ENCODE results near the gene UIMC1. TPM values are rescaled to one million over a fixed set of nuclear protein-coding genes. Genes with fewer than 3 reads are reported as not detected.
"Not testable (repeated sequence)": the region's sequence is repeated elsewhere in the genome, so short reads cannot be mapped to it uniquely, and the experiment has no call there.

The UIMC1 gene
- total RNA-seq, 1 donor, result 73.8 TPM

DNA sequence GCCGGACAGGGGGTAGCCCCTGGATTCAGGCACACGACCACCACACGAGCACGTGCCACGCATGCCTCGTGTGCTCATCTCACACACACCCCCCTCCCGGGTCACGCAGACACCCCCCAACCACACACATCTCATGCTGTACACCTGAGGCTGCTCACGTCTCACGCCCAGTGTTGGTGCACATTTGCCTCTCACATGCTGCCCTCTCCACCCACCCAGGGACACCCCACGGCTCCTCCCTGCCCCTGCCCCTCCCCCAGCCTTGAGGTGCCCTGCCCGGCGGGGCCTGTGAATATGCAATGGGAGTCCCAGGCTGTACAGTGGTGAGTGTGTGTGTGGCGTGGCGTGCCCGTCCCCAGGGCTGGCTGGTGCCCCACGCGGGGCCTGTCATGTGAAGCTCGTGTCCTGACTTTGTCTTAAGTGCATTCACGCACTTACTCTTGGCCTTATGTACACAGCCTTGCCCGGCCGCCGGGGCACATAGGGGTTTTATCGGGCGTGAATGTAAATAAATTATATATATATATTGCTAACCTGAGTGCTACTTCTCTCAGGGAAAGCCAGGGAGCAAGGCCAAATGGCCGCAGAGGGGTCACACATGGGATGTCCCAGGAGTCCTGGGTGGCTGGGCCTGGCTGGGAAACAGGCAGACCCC lies 126.1 kb downstream of the UIMC1 start:
- H3K27me3 ChIP-seq (ENCODE audit: insufficient read depth, low read length), result no peaks in the 10 kb centered on the region
- no peak overlapping the region for H3K4me3 ChIP-seq (ENCODE audit: low read length)
- no peaks in the 10 kb centered on the region for H3K9me3 ChIP-seq (ENCODE audit: low read depth, low read length)
- H3K4me1 ChIP-seq (ENCODE audit: insufficient read depth, low read length), result no peaks in the 10 kb centered on the region

GRCh38 chr5:176879663-176880361 lies 126.8 kb downstream of the UIMC1 start:
- H3K27me3 ChIP-seq (ENCODE audit: insufficient read depth, low read length), result no peaks in the 10 kb centered on the region
- H3K9me3 ChIP-seq (ENCODE audit: low read depth, low read length), result no peaks in the 10 kb centered on the region
- no peak overlapping the region for H3K4me3 ChIP-seq (ENCODE audit: low read length)
- no peaks in the 10 kb centered on the region for H3K4me1 ChIP-seq (ENCODE audit: insufficient read depth, low read length)

DNA sequence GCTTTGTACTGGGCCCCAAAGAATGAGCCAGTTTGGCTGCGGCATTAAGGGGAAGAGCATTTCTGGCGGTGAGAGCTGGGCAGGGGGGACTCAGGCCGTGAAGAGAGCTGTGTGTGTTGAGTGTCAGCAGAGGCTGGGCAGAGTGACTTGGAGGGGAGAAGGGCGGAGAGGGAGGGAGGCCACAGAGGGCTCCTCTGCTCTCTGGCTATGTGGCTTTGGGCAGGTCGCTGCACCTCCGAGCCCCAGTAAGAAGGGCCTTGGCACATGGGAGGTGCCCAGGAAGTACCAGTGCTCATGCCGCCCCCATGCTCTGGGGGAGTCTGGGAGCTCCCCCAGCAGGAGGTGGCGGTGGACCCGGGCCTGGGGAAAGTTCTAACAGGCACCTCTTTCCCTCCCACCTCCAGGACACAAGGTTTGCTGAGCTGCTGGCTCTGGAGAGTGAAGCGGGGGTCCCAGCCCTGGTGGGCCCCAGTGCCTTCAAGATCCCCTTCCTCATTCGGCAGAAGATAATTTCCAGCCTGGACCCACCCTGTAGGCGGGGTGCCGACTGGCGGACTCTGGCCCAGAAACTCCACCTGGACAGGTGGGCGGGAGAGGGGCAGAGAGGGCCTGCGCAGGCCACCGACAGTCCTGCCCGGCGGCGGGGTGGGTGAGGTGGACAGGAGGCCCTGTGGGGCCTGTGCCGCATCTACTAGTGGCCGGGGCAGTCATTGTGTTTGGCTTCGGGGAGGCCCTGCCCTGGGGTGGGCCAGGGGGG lies 127.5 kb downstream of the UIMC1 start:
- Histone ChIP-seq H3K27me3 (ENCODE audit: insufficient read depth, low read length) (no peaks in the 10 kb centered on the region), H3K4me1 (ENCODE audit: insufficient read depth, low read length) (no peaks in the 10 kb centered on the region), H3K9me3 (ENCODE audit: low read depth, low read length) (no peaks in the 10 kb centered on the region), H3K4me3 (ENCODE audit: low read length) (no peak overlapping the region)

DNA sequence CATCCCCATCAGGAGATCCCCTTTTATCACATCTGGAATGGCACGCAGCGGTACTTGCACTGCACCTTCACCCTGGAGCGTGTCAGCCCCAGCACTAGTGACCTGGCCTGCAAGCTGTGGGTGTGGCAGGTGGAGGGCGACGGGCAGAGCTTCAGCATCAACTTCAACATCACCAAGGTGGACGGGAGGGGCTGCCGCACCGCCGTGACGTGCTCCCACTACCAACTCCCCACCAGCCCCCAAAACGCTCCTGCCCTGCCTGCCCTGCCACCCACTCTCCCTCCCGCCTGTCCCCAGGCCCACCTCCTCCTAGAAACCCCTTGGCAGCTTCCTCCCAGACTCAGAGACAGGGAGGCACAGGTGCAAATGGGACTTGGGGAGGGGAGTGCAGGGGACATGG lies 128.1 kb downstream of the UIMC1 start:
- H3K4me3 ChIP-seq (ENCODE audit: low read length), result no peak overlapping the region
- no peaks in the 10 kb centered on the region for H3K9me3 ChIP-seq (ENCODE audit: low read depth, low read length)
- no peaks in the 10 kb centered on the region for H3K4me1 ChIP-seq (ENCODE audit: insufficient read depth, low read length)
- no peaks in the 10 kb centered on the region for H3K27me3 ChIP-seq (ENCODE audit: insufficient read depth, low read length)

DNA sequence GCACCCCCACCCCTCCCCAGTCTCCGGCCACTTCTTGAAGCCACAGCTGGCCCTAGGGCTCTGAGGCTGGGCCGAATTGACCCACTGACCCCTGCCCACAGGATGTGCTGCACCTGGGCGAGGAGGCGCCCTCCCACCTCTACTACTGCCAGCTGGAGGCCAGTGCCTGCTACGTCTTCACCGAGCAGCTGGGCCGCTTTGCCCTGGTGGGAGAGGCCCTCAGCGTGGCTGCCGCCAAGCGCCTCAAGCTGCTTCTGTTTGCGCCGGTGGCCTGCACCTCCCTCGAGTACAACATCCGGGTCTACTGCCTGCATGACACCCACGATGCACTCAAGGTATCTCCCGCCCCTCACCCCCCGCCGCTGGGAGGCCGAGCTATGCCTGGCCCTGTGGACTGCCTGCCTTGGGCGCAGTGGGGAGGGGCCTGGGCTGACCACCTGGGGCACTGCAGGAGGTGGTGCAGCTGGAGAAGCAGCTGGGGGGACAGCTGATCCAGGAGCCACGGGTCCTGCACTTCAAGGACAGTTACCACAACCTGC lies 128.7 kb downstream of the UIMC1 start:
- no peaks in the 10 kb centered on the region for H3K9me3 ChIP-seq (ENCODE audit: low read depth, low read length)
- no peaks in the 10 kb centered on the region for H3K4me1 ChIP-seq (ENCODE audit: insufficient read depth, low read length)
- H3K27me3 ChIP-seq (ENCODE audit: insufficient read depth, low read length), result no peaks in the 10 kb centered on the region
- no peak overlapping the region for H3K4me3 ChIP-seq (ENCODE audit: low read length)

DNA sequence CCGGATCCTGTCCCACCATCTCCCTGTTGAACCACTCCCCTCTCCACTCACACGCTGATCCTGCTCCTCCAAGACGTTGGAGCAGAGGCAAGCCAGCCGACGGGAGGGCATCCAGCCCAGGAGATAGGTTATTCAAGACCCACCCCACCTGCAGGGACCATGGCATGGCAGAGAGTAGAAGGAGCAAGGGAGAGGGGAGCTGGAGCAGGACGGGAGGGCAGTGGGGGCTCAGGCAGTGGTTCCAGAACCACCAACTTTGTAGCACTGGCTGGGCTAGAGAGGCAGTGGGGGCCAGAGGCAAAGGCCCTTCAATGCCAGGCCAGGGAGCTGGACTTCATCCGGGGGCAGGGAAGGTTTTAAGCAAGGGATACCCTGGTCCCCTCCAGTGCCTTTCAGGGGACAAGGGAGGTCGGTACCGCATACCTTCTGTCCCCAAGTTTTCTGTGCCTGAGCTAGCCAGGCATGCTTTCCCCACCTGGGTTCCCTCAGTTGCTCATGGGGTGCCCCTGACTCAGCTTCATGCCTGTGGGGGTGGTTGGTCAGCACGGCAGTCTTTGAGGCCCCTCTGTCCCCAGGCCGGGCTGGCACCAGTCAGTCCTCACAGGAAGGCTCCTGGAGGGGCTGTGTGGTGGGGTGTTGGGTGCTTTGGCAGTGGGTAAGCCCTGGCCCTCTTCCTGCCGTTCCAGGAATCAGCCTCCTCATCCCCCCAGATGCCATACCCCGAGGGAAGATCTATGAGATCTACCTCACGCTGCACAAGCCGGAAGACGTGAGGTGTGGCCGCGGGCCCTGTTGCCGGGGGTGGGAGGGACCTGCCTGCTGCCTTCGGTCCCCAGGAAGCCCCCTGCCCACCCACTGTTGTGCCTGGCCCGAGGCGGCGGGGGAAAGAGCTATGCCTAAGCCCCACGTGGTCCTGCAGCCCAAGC lies 129.8 kb downstream of the UIMC1 start:
- no peaks in the 10 kb centered on the region for H3K9me3 ChIP-seq (ENCODE audit: low read depth, low read length)
- no peaks in the 10 kb centered on the region for H3K27me3 ChIP-seq (ENCODE audit: insufficient read depth, low read length)
- no peak overlapping the region for H3K4me3 ChIP-seq (ENCODE audit: low read length)
- H3K4me1 ChIP-seq (ENCODE audit: insufficient read depth, low read length), result no peaks in the 10 kb centered on the region

DNA sequence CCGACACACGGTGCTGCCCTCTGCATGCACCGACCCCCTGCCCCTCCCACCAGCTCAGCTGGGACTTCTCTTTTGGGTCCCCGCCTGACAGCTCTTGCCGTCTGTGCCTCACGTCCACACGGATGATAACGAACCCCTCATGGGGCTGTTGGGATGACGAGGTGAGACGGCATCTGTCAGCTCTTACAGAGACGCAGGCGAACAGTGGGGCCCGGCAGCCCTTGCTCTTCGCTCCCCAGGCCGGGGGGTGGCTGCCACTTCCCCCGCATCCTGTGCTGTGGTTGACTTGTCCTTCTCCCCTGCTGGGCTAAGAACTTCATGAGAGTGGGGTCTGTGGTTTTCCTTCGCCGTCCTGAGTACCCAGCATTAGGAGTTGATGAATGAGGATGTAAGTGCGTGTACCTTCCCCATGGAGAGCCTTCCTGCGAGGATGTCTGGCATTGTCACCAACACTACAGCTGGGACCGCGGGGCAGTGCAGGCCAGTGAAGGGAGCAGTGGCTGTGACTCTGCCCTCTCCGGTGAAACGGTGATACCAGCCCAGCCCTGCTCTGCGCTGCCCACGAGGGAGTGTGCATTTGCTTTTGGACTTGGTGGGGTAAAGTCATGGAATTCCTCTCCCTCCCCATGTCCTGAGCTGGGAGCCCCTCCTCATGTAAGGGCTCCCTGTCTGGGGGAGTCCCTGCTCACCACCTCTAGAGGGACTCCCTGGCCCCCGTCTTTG lies 130.6 kb downstream of the UIMC1 start:
- no peaks in the 10 kb centered on the region for H3K4me1 ChIP-seq (ENCODE audit: insufficient read depth, low read length)
- H3K9me3 ChIP-seq (ENCODE audit: low read depth, low read length), result no peaks in the 10 kb centered on the region
- no peaks in the 10 kb centered on the region for H3K27me3 ChIP-seq (ENCODE audit: insufficient read depth, low read length)
- no peak overlapping the region for H3K4me3 ChIP-seq (ENCODE audit: low read length)

DNA sequence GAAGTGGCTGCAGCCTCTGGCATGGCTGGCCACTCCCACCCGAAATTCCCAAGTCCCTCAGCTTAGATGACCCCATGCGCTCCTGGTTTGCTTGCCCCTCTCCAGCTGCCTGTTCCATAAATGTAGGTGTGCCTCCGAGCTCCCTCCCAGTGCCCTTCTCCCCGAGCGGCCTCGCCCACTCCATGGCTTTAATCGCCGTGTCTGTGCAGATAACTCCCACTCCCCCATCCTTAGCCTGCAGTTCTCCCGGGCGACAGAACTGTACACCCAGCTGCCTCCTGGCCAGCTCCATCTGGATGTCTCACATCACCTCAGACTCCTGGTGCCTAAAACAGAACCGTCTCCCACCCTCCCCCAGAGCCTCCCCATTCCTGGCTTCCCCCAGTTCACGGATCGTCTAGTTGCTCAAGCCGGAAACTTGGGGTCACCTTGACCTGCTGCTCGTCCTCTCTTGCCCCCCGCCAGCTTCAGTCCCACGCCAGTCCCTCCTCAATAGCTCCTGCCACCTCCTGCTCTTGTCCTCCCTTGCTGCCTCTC lies 131.5 kb downstream of the UIMC1 start:
- Histone ChIP-seq H3K4me3 (ENCODE audit: low read length) (no peak overlapping the region), H3K4me1 (ENCODE audit: insufficient read depth, low read length) (no peaks in the 10 kb centered on the region), H3K9me3 (ENCODE audit: low read depth, low read length) (no peaks in the 10 kb centered on the region), H3K27me3 (ENCODE audit: insufficient read depth, low read length) (no peaks in the 10 kb centered on the region)

- Histone ChIP-seq H3K4me1 (ENCODE audit: insufficient read depth, low read length) (no peaks in the 10 kb centered on the region), H3K9me3 (ENCODE audit: low read depth, low read length) (no peaks in the 10 kb centered on the region), H3K27me3 (ENCODE audit: insufficient read depth, low read length) (no peaks in the 10 kb centered on the region), H3K4me3 (ENCODE audit: low read length) (no peak overlapping the region)
These were observed 132.3 kb downstream of the UIMC1 start for GRCh38 chr5:176874198-176874780.

DNA sequence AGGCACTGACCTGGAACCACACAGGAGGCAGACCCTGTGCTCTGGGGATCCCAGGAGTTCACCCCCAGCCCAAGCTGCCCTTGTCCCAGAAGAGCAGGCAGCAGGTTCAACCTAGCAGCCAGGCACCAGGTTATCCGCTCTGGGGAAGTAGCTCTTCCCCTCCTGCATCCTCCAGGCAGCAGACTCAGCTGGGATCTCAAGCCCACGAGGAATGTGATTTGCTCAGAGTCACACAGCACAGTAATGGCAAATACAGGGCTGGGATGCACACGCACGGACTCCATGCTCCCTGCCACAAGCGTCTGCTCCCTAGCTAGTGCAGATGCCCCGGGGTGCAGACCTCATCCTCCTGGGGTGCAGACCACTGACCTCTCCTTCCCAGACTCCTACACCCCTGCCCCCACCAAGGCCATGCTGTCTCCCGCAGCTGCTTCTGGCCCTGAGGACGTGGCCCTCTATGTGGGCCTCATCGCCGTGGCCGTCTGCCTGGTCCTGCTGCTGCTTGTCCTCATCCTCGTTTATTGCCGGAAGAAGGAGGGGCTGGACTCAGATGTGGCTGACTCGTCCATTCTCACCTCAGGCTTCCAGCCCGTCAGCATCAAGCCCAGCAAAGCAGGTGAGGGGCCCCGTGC lies 132.9 kb downstream of the UIMC1 start:
- H3K4me3 ChIP-seq (ENCODE audit: low read length), result no peak overlapping the region
- H3K4me1 ChIP-seq (ENCODE audit: insufficient read depth, low read length), result no peaks in the 10 kb centered on the region
- no peaks in the 10 kb centered on the region for H3K9me3 ChIP-seq (ENCODE audit: low read depth, low read length)
- no peaks in the 10 kb centered on the region for H3K27me3 ChIP-seq (ENCODE audit: insufficient read depth, low read length)

GRCh38 chr5:176873011-176873410 lies 133.6 kb downstream of the UIMC1 start:
- H3K9me3 ChIP-seq (ENCODE audit: low read depth, low read length); H3K4me3 ChIP-seq (ENCODE audit: low read length); H3K27me3 ChIP-seq (ENCODE audit: insufficient read depth, low read length); H3K4me1 ChIP-seq (ENCODE audit: insufficient read depth, low read length): not testable (repeated sequence)

DNA sequence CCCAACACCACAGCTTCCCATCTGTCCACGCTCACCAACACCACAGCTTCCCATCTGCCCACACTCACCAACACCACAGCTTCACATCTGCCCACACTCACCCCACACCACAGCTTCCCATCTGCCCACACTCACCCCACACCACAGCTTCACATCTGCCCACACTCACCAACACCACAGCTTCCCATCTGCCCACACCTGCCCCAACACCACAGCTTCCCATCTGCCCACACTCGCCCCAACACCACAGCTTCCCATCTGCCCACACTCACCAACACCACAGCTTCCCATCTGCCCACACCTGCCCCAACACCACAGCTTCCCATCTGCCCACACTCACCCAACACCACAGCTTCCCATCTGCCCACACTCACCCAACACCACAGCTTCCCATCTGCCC lies 134.0 kb downstream of the UIMC1 start:
- not testable (repeated sequence) for H3K9me3 ChIP-seq (ENCODE audit: low read depth, low read length); H3K27me3 ChIP-seq (ENCODE audit: insufficient read depth, low read length); H3K4me3 ChIP-seq (ENCODE audit: low read length); H3K4me1 ChIP-seq (ENCODE audit: insufficient read depth, low read length)

- H3K4me1 ChIP-seq (ENCODE audit: insufficient read depth, low read length); H3K4me3 ChIP-seq (ENCODE audit: low read length); H3K9me3 ChIP-seq (ENCODE audit: low read depth, low read length): not testable (repeated sequence)
- H3K27me3 ChIP-seq (ENCODE audit: insufficient read depth, low read length), result peaks cover 16% of the 10 kb centered on the region
These were observed 135.9 kb downstream of the UIMC1 start for GRCh38 chr5:176870644-176871043.
